ENCODE results near the gene TRIM71.
"Not testable (repeated sequence)": the region's sequence is repeated elsewhere in the genome, so short reads cannot be mapped to it uniquely, and the experiment has no call there.

The TRIM71 gene

GRCh38 chr3:32842987-32843386, 25.2 kb downstream of the TRIM71 start:
- DNase-seq (ENCODE audit: low spot score): no peak

- no peak for DNase-seq (ENCODE audit: low spot score)
Observed at GRCh38 chr3:32843510-32844321, 25.9 kb downstream of the TRIM71 start.

GRCh38 chr3:32844322-32844654, 26.5 kb downstream of the TRIM71 start:
- DNase-seq (ENCODE audit: low spot score): no peak

GRCh38 chr3:32844914-32845313, 27.1 kb downstream of the TRIM71 start:
- no peak for DNase-seq (ENCODE audit: low spot score)

GRCh38 chr3:32845546-32845945, 27.7 kb downstream of the TRIM71 start:
- DNase-seq (ENCODE audit: low spot score): not testable (repeated sequence)

- DNase-seq (ENCODE audit: low spot score): not testable (repeated sequence)
Observed at GRCh38 chr3:32847045-32847444, 29.2 kb downstream of the TRIM71 start.

- no peak for DNase-seq (ENCODE audit: low spot score)
Observed at GRCh38 chr3:32847528-32847927, 29.7 kb downstream of the TRIM71 start.

GRCh38 chr3:32848215-32848614, 30.4 kb downstream of the TRIM71 start:
- no peak for DNase-seq (ENCODE audit: low spot score)

GRCh38 chr3:32849046-32849445, 31.2 kb downstream of the TRIM71 start:
- no peak for DNase-seq (ENCODE audit: low spot score)

GRCh38 chr3:32850226-32850625, 32.4 kb downstream of the TRIM71 start:
- no peak for DNase-seq (ENCODE audit: low spot score)

GRCh38 chr3:32850636-32851035, 32.8 kb downstream of the TRIM71 start:
- no peak for DNase-seq (ENCODE audit: low spot score)

GRCh38 chr3:32852146-32852545, 34.3 kb downstream of the TRIM71 start:
- no peak for DNase-seq (ENCODE audit: low spot score)

- no peak for DNase-seq (ENCODE audit: low spot score)
Observed at GRCh38 chr3:32855350-32855953, 37.7 kb downstream of the TRIM71 start.

- no peak for DNase-seq (ENCODE audit: low spot score)
Observed at GRCh38 chr3:32856355-32856889, 38.6 kb downstream of the TRIM71 start.

GRCh38 chr3:32856901-32857507, 39.2 kb downstream of the TRIM71 start:
- no peak for DNase-seq (ENCODE audit: low spot score)

- DNase-seq (ENCODE audit: low spot score): no peak
Observed at GRCh38 chr3:32857921-32858320, 40.1 kb downstream of the TRIM71 start.

GRCh38 chr3:32859604-32860237, 41.9 kb downstream of the TRIM71 start:
- DNase-seq (ENCODE audit: low spot score): no peak

- no peak for DNase-seq (ENCODE audit: low spot score)
Observed at GRCh38 chr3:32860499-32860898, 42.7 kb downstream of the TRIM71 start.

GRCh38 chr3:32861681-32862080, 43.9 kb downstream of the TRIM71 start:
- DNase-seq (ENCODE audit: low spot score): no peak

GRCh38 chr3:32862247-32862935, 44.6 kb downstream of the TRIM71 start:
- no peak for DNase-seq (ENCODE audit: low spot score)

- DNase-seq (ENCODE audit: low spot score): no peak
Observed at GRCh38 chr3:32862936-32863487, 45.2 kb downstream of the TRIM71 start.

- no peak for DNase-seq (ENCODE audit: low spot score)
Observed at GRCh38 chr3:32865383-32865782, 47.6 kb downstream of the TRIM71 start.
